CD8-positive, alpha-beta memory T cell (primary cell): ENCODE results near the gene SYNE1. TPM values are rescaled to one million over a fixed set of nuclear protein-coding genes. Genes with fewer than 3 reads are reported as not detected.
"Not testable (repeated sequence)": the region's sequence is repeated elsewhere in the genome, so short reads cannot be mapped to it uniquely, and the experiment has no call there.

ENCODE experiments used
- CTCF ChIA-PET: fragments of 350-600 bp; sonication (Branson Sonifier 250); formaldehyde crosslinking; loops from one replicate; lab custom pipeline; 2021; ENCODE audit warnings: antibody characterized with exemption; lab: Charles Lee
- POLR2A ChIA-PET: fragments of 350-600 bp; sonication (Branson Sonifier 250); formaldehyde crosslinking; loops from one replicate; lab custom pipeline; 2021; ENCODE audit warnings: antibody characterized with exemption; lab: Charles Lee
- DNase-seq, 5 donors: peaks; one replicate each; pipeline versions ENCODE4 v3.0.0 to v3.0.0-alpha.2; 2020 to 2022; ENCODE audit warnings: mixed read lengths in 1 of 5
- H3K27ac ChIP-seq: one replicate; pipeline ENCODE4 v1.7.0; 2013; ENCODE audit warnings: low read depth, mild to moderate bottlenecking, low read length, moderate library complexity
- H3K27me3 ChIP-seq: 2 replicates; pipeline ENCODE4 v1.7.0; 2013; ENCODE audit warnings: low read length, mild to moderate bottlenecking; ENCODE audit not compliant: insufficient read depth, poor library complexity, severe bottlenecking
- H3K36me3 ChIP-seq: 2 replicates; pipeline ENCODE4 v1.7.0; 2013; ENCODE audit warnings: mild to moderate bottlenecking, low read length, moderate library complexity; ENCODE audit not compliant: insufficient read depth
- H3K4me1 ChIP-seq: 2 replicates; pipeline ENCODE4 v1.7.0; 2013; ENCODE audit warnings: mild to moderate bottlenecking, low read length, moderate library complexity; ENCODE audit not compliant: insufficient read depth
- H3K4me3 ChIP-seq: 2 replicates; pipeline ENCODE4 v1.7.0; 2013; ENCODE audit warnings: mild to moderate bottlenecking, low read length
- H3K9me3 ChIP-seq: 2 replicates; pipeline ENCODE4 v1.7.0; 2013; ENCODE audit warnings: mild to moderate bottlenecking, low read length
- H3K27ac Mint-ChIP-seq, 8 donors: one replicate each; pipeline ENCODE4 v1.8.0; 2020 to 2021; ENCODE audit warnings: mixed read lengths in 8 of 8, mild to moderate bottlenecking in 6 of 8, inconsistent platforms in 3 of 8, moderate library complexity in 3 of 8
- H3K27me3 Mint-ChIP-seq, 2 donors: one replicate each; pipeline ENCODE4 v1.8.0; 2020 to 2021; ENCODE audit warnings: mixed read lengths in 2 of 2, mild to moderate bottlenecking in 1 of 2, moderate library complexity in 1 of 2
- H3K36me3 Mint-ChIP-seq, 3 donors: one replicate each; pipeline ENCODE4 v1.8.0; 2020 to 2021; ENCODE audit warnings: mixed read lengths in 3 of 3, inconsistent platforms in 1 of 3, mild to moderate bottlenecking in 1 of 3
- H3K4me1 Mint-ChIP-seq, 3 donors: one replicate each; pipeline ENCODE4 v1.8.0; 2020 to 2021; ENCODE audit warnings: mixed read lengths in 3 of 3, inconsistent platforms in 1 of 3, mild to moderate bottlenecking in 1 of 3
- H3K4me3 Mint-ChIP-seq, 7 donors: one replicate each; pipeline ENCODE4 v1.8.0; 2020 to 2021; ENCODE audit warnings: mixed read lengths in 7 of 7, mild to moderate bottlenecking in 6 of 7, moderate library complexity in 4 of 7, inconsistent platforms in 2 of 7
- H3K9me3 Mint-ChIP-seq, 5 donors: one replicate each; pipeline ENCODE4 v1.8.0; 2020 to 2022; ENCODE audit warnings: mixed read lengths in 5 of 5, mild to moderate bottlenecking in 3 of 5, moderate library complexity in 2 of 5, inconsistent platforms in 1 of 5
- polyA plus RNA-seq: library from polyadenylated mRNA; unstranded; fragments of 300-500 nt; fragmentation: Illumina TruSeq; gene quantifications from one replicate; pipeline ENCODE4 v1.2.3, GENCODE V29; 2021
- total RNA-seq, 2 experiments: library from RNA; stranded (reverse); gene quantifications; one replicate each; pipeline ENCODE4 v1.2.3, GENCODE V29; 2021

The SYNE1 gene
- total and polyA plus RNA-seq, 3 experiments from 2014 or later, result 41.0 to 79.0 (median 48.4) TPM

DNA sequence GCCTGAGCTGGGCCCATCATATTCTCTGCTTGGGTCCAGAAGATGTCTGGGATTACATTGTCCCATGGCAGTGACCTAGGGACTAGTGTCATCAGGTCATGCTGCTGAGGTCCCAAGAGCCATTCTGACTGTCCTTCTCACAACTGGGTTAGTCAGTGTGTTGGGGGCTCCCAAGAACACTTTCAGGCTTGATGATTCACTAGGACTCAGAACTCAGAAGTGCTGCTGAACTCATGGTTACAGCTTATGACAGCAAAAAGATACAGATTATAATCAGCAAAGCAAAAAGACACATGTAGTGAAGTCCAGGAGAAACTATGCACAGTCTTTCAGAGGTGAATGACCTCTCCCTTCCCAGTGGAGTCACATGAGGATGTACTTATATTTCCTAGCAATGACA is 107.8 kb downstream of the SYNE1 start:
- Histone ChIP-seq H3K27me3 (no peaks in the 10 kb centered on the region), H3K4me3 (no peak overlapping the region), H3K36me3 (no peaks in the 10 kb centered on the region), H3K4me1 (no peaks in the 10 kb centered on the region), H3K9me3 (no peaks in the 10 kb centered on the region), H3K27ac (no peak overlapping the region)
- DNase-seq, result no peak
- H3K9me3 Mint-ChIP-seq, result no peaks in the 10 kb centered on the region
- H3K4me1 Mint-ChIP-seq, result peaks cover 0 to 2% (median 1%) of the 10 kb centered on the region in 3 donors
- POLR2A ChIA-PET, result no interaction called here
- no peak overlapping the region for H3K27ac Mint-ChIP-seq
- no peak overlapping the region for H3K4me3 Mint-ChIP-seq
- peaks cover 0 to 2% of the 10 kb centered on the region in 2 donors for H3K27me3 Mint-ChIP-seq
- CTCF ChIA-PET, result no interaction called here
- H3K36me3 Mint-ChIP-seq, result peaks cover 0 to 2% (median 1%) of the 10 kb centered on the region in 3 donors

DNA sequence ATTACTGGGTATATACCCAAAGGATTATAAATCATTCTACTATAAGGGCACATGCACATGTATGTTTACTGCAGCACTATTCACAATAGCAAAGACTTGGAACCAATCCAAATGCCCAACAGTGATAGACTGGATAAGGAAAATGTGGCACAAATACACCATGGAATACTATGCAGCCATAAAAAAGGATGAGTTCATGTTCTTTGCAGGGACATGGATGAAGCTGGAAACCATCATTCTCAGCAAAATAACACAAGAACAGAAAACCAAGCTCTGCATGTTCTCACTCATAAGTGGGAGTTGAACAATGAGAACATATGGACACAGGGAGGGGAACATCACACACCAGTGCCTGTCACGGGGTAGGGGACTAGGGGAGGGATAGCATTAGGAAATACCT is 123.0 kb downstream of the SYNE1 start:
- H3K27me3 ChIP-seq, POLR2A ChIA-PET, H3K4me1 Mint-ChIP-seq, H3K9me3 ChIP-seq, H3K27ac ChIP-seq, H3K4me3 Mint-ChIP-seq, H3K9me3 Mint-ChIP-seq, H3K36me3 ChIP-seq, H3K27me3 Mint-ChIP-seq, H3K4me1 ChIP-seq, H3K4me3 ChIP-seq, H3K27ac Mint-ChIP-seq, CTCF ChIA-PET, DNase-seq: not testable (repeated sequence)
- peaks cover 6 to 33% (median 11%) of the 10 kb centered on the region in 3 donors for H3K36me3 Mint-ChIP-seq

DNA sequence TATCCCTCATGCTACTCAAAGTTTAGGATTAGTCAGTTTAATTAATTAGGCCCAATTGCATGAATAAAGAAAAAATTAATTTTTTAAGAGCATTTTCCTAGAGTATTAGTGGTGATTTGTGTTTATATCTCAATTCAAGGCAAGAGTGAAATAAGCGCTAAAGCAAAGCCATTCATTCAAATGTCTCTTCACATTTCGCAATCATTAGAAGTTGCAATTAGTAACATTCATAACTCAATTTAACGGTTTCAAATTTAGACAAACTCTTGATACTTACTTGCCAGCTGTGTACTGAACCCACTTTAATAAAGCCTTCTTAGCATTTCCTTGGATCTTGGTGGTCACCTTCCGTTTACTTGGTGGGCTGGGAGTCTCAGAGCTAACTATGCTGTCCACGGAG is 127.2 kb downstream of the SYNE1 start:
- no peaks in the 10 kb centered on the region for H3K27me3 ChIP-seq
- H3K27ac Mint-ChIP-seq, result no peak overlapping the region
- DNase-seq, result no peak
- H3K9me3 ChIP-seq, result no peaks in the 10 kb centered on the region
- H3K4me3 Mint-ChIP-seq, result no peak overlapping the region
- POLR2A ChIA-PET, result no interaction called here
- no peaks in the 10 kb centered on the region for H3K36me3 ChIP-seq
- CTCF ChIA-PET, result no interaction called here
- H3K36me3 Mint-ChIP-seq, result peaks cover 9 to 26% (median 14%) of the 10 kb centered on the region in 3 donors
- H3K4me1 Mint-ChIP-seq, result no peaks in the 10 kb centered on the region
- no peak overlapping the region for H3K27ac ChIP-seq
- no peaks in the 10 kb centered on the region for H3K4me1 ChIP-seq
- no peak overlapping the region for H3K4me3 ChIP-seq
- no peaks in the 10 kb centered on the region for H3K27me3 Mint-ChIP-seq
- H3K9me3 Mint-ChIP-seq, result peaks cover 0 to 3% (median 0%) of the 10 kb centered on the region in 5 donors

DNA sequence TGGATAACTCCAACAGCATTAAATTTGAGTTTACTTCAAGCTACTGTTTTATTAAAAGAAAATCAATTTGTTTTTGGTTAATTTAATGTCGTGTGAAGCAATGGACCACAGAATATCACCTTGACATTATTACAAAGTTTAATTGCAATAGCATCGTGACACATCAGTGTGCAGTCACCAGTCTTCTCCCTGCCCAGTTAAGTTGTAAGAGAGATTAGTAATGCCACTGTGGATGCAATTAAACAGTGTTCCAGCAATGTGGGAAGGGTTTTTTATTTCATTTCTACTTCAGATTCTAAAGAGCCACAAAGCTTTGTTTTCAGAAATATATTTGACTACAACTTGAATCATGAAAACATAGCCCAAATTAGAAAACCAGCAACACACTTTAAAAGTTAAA is 128.7 kb downstream of the SYNE1 start:
- Mint-ChIP-seq H3K27me3 (no peaks in the 10 kb centered on the region), H3K4me1 (no peaks in the 10 kb centered on the region), H3K9me3 (no peaks in the 10 kb centered on the region), H3K4me3 (no peak overlapping the region), H3K36me3 (peaks cover 3 to 20% (median 11%) of the 10 kb centered on the region in 3 donors), H3K27ac (no peak overlapping the region)
- no peak overlapping the region for H3K4me3 ChIP-seq
- DNase-seq, result no peak
- H3K4me1 ChIP-seq, result no peaks in the 10 kb centered on the region
- POLR2A ChIA-PET, result no interaction called here
- no peaks in the 10 kb centered on the region for H3K9me3 ChIP-seq
- no peaks in the 10 kb centered on the region for H3K27me3 ChIP-seq
- CTCF ChIA-PET, result interaction anchor here (0.6 kb wide), 1 partner anchor 671 kb away, joined by 3 read pairs; no protein-coding TSS in a partner anchor
- H3K36me3 ChIP-seq, result no peaks in the 10 kb centered on the region
- no peak overlapping the region for H3K27ac ChIP-seq

DNA sequence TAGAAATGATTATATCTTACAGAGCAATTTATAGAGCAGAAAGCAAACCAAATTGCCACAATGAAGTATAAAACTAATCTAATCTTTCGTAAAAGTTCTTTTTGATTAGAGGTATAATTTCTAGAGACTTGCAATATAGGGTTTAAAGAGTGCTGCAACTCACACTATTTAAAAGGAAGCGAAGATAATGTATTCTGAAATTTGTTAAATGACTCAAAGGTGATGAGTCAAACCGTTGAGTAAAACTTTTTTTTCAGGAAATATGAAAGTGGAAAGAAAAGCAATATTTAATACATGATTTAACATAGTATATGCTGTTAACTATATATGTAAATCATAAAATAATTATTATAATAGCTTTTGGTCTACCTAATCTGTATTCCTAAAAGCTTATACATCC is 133.6 kb downstream of the SYNE1 start:
- ChIA-PET POLR2A (no interaction called here), CTCF (no interaction called here)
- peaks cover 3 to 8% (median 3%) of the 10 kb centered on the region in 3 donors for H3K36me3 Mint-ChIP-seq
- no peak for DNase-seq
- Histone ChIP-seq H3K4me1 (no peaks in the 10 kb centered on the region), H3K27me3 (no peaks in the 10 kb centered on the region), H3K27ac (no peak overlapping the region), H3K36me3 (no peaks in the 10 kb centered on the region), H3K4me3 (no peak overlapping the region), H3K9me3 (no peaks in the 10 kb centered on the region)
- H3K4me1 Mint-ChIP-seq, result no peaks in the 10 kb centered on the region
- H3K27me3 Mint-ChIP-seq, result no peaks in the 10 kb centered on the region
- H3K4me3 Mint-ChIP-seq, result no peak overlapping the region
- H3K9me3 Mint-ChIP-seq, result no peaks in the 10 kb centered on the region
- H3K27ac Mint-ChIP-seq, result no peak overlapping the region

DNA sequence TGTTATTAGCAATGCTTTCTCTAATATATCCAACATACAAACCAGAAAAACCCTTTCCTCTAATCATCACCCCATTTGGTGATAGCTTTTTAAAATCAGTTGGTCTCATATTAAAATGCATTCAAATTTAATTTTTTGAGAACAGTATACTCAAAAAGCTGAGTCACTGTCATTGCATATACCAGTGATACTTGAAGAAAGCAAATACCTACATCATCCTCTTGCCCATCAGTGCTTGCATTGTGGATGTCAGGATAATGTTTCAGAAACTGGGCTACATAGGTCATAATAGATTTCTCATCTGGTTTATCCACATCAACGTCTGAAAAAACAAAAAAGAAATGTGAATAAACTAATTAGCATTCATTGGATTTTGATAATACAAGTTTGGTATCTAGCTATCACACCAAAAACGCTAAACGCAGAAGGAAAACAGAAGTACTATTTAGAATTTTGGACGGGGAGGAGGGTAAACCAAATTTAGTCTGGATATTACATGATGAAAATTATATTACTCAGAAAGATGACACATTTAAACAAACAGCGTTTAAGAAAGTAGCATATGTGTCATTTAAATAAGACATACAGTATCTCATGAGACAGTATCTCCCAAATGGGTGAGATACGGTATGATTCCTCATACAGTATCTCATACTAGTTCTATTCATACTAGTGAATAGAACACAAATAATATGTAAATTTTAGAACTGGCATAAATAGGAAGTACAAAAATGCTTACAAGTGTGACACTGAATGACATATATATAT is 134.6 kb downstream of the SYNE1 start:
- DNase-seq, result no peak
- H3K9me3 Mint-ChIP-seq, result no peaks in the 10 kb centered on the region
- POLR2A ChIA-PET, result no interaction called here
- H3K4me3 ChIP-seq, result no peak overlapping the region
- CTCF ChIA-PET, result no interaction called here
- H3K4me3 Mint-ChIP-seq, result no peak overlapping the region
- no peaks in the 10 kb centered on the region for H3K4me1 Mint-ChIP-seq
- no peaks in the 10 kb centered on the region for H3K27me3 Mint-ChIP-seq
- no peaks in the 10 kb centered on the region for H3K27me3 ChIP-seq
- H3K4me1 ChIP-seq, result no peaks in the 10 kb centered on the region
- no peak overlapping the region for H3K27ac ChIP-seq
- no peaks in the 10 kb centered on the region for H3K9me3 ChIP-seq
- no peak overlapping the region for H3K27ac Mint-ChIP-seq
- H3K36me3 Mint-ChIP-seq, result peaks cover 3 to 4% (median 3%) of the 10 kb centered on the region in 3 donors
- no peaks in the 10 kb centered on the region for H3K36me3 ChIP-seq

DNA sequence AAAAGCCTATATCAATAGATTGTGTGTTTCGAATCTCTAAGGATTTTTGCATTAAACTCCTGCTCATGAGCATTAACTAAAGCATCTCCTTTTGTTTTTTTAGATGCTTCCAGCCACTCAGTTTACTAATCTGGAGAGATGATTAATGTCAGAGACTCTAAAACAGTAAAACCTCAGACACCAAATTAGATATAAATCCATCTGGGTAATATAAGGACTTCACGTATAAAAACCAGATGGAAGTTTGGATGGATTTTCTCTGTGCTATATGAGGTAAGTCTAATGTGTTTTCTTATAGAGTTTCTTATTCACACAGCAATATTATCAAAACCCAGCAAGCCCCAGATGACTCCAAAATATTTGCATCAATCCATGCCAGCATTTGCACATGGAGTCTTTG is 137.2 kb downstream of the SYNE1 start:
- H3K27ac ChIP-seq, result no peak overlapping the region
- no peak overlapping the region for H3K4me3 Mint-ChIP-seq
- no peak overlapping the region for H3K4me3 ChIP-seq
- H3K27ac Mint-ChIP-seq, result no peak overlapping the region
- ChIA-PET CTCF (no interaction called here), POLR2A (no interaction called here)
- H3K4me1 ChIP-seq, result no peaks in the 10 kb centered on the region
- H3K9me3 ChIP-seq, result no peaks in the 10 kb centered on the region
- H3K27me3 Mint-ChIP-seq, result no peaks in the 10 kb centered on the region
- no peaks in the 10 kb centered on the region for H3K27me3 ChIP-seq
- no peaks in the 10 kb centered on the region for H3K9me3 Mint-ChIP-seq
- H3K36me3 ChIP-seq, result no peaks in the 10 kb centered on the region
- no peaks in the 10 kb centered on the region for H3K4me1 Mint-ChIP-seq
- peaks cover 0 to 4% (median 2%) of the 10 kb centered on the region in 3 donors for H3K36me3 Mint-ChIP-seq
- DNase-seq, result no peak

DNA sequence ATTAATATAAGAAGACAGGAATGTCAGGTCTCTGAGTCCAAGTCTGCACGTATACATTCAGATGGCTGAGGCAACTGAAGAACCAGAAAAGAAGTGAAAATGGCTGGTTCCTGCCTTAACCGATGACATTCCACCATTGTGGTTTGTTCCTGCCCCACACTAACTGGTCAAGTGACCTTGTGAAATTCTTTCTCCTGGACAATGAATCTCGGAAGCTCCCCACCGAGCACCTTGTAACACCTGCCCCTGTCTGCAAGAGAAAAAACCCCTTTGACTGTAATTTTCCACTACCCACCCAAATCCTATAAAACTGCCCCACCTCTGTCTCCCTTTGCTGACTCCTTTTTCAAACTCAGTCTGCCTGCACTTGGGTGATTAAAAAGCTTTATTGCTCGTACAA is 140.4 kb downstream of the SYNE1 start:
- H3K9me3 ChIP-seq, result no peaks in the 10 kb centered on the region
- Mint-ChIP-seq H3K27ac (no peak overlapping the region), H3K27me3 (no peaks in the 10 kb centered on the region), H3K9me3 (no peaks in the 10 kb centered on the region), H3K36me3 (peaks cover 0 to 2% (median 0%) of the 10 kb centered on the region in 3 donors), H3K4me1 (no peaks in the 10 kb centered on the region), H3K4me3 (no peak overlapping the region)
- ChIA-PET CTCF (no interaction called here), POLR2A (no interaction called here)
- H3K36me3 ChIP-seq, result no peaks in the 10 kb centered on the region
- no peaks in the 10 kb centered on the region for H3K4me1 ChIP-seq
- H3K4me3 ChIP-seq, result no peak overlapping the region
- no peaks in the 10 kb centered on the region for H3K27me3 ChIP-seq
- no peak overlapping the region for H3K27ac ChIP-seq
- DNase-seq, result no peak
